ENCODE data around the gene TFDP2.

TFDP2 gene

GRCh38 chr3:142072816-142073215, 76.5 kb downstream of the TFDP2 start:
- DNase-seq (ENCODE audit: low spot score) = no peak

- DNase-seq (ENCODE audit: low spot score) = no peak
Measured at GRCh38 chr3:142065932-142066331, 83.4 kb downstream of the TFDP2 start.

- DNase-seq (ENCODE audit: low spot score) = no peak
Measured at GRCh38 chr3:142065344-142065743, 84.0 kb downstream of the TFDP2 start.

DNA sequence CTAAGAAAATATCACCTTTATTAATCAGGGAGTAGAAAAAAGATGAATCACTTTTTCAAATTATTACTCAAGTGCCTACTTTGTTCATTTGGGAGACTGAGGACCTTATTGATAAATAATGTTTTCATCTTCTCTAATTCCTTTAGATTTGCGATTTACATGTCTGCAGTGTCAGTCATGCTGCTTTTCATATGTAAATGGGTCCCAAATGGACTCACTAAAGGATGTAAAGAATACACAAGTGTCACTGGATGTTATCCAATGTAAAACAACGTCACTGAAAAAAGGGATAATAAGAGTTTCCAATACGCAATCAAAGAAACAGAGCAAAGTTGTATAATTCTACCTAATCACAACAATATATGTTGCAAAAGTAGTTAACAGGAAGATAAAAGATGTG, 84.9 kb downstream of the TFDP2 start:
- no peak for DNase-seq (ENCODE audit: low spot score)

- DNase-seq (ENCODE audit: low spot score) = peak; percentile 18
Measured at GRCh38 chr3:142057331-142057725, 92.0 kb downstream of the TFDP2 start.

DNA sequence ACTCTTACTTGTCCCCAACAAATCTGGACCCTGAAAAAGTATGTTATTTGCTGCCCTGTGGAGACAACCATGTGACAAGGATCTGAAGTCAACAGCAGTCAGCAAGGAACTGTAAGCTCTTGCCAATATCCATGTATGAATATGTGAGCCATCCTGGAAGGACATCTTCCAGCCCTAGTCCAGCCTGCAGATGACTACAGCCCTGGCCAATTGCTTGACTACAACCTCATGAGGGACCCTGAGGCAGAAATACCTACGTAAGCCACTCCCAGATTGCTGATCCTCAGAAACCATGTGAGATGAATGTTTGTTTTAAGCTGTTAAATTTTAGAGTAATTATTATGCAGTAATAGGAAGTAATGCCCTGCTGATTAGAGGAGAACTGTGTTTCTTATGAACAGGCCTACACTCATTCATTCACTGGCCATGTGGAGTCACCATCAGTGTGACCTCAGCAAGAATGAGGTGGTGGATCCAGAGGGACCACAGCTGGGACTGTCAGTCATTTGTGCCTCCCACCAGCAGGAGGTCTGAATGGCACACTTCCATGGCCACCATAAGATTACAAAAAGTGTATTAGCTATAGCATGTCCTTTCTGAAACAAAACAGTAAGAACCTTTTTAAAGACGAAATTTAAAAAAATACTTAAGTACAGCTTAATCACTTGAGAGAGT, 92.6 kb downstream of the TFDP2 start:
- DNase-seq (ENCODE audit: low spot score) = peak; percentile 14

- DNase-seq (ENCODE audit: low spot score) = no peak
Measured at GRCh38 chr3:142053835-142054234, 95.5 kb downstream of the TFDP2 start.

DNA sequence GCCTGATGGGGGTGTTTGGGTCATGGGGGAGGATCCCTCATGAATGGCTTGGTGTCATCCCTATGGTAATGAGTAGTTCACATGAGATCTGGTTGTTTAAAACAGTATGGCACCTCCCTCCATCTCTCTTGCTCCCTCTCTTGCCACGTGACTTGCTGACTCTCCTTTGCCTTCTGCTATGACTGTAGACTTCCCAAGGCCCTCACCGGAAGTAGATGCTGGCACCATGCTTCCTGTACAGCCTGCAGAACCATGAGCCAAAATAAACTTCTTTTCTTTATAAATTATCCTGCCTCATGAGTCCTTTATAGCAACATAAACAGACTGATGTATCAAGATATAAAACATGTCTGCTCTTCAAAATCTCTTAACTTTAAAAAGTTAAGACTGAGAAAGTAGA, 96.1 kb downstream of the TFDP2 start:
- DNase-seq (ENCODE audit: low spot score) = no peak

- no peak for DNase-seq (ENCODE audit: low spot score)
Measured at GRCh38 chr3:142051351-142051750, 98.0 kb downstream of the TFDP2 start.

DNA sequence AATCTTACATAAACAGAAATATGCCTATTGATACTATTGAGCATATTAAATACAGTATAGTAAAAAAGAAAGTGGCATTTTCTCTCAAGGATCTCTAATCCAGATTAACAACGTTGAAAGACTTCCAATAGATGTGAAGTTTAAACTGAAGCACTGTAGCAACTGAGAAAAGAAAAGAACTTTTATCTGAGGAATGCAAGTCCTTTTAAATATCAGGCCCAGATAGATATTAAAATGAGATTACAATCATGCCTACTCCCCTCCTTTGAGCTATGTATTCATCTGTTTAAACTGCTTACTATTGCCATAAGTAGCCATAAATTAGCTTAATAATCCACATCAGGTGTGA, 102.3 kb downstream of the TFDP2 start:
- no peak for DNase-seq (ENCODE audit: low spot score)

GRCh38 chr3:142046320-142047020, 102.9 kb downstream of the TFDP2 start:
- DNase-seq (ENCODE audit: low spot score) = no peak

GRCh38 chr3:142040941-142041491, 108.3 kb downstream of the TFDP2 start:
- DNase-seq (ENCODE audit: low spot score) = no peak

- DNase-seq (ENCODE audit: low spot score) = no peak
Measured at GRCh38 chr3:142035308-142035922, 113.9 kb downstream of the TFDP2 start.

GRCh38 chr3:142033292-142033691, 116.1 kb downstream of the TFDP2 start:
- no peak for DNase-seq (ENCODE audit: low spot score)

DNA sequence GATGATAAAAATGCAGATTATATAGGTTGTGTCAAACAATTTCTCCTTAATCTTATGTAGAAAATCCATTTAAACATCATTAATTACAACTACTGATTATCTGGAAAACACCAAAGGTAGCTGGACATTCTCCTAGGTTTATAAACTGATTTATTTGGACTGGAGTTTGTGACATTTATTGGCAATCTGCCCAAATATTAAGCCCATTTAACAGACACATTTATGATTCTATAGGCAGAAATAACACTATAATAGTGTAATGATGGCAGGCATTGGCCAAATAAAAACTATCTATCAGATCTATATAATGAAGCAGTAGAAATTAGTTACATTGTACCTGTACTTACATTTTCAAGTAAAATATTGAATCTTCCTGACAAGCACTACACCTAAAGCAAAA, 117.8 kb downstream of the TFDP2 start:
- DNase-seq (ENCODE audit: low spot score) = no peak

- DNase-seq (ENCODE audit: low spot score) = no peak
Measured at GRCh38 chr3:142029791-142030190, 119.6 kb downstream of the TFDP2 start.

GRCh38 chr3:142029052-142029642, 120.2 kb downstream of the TFDP2 start:
- DNase-seq (ENCODE audit: low spot score) = no peak

DNA sequence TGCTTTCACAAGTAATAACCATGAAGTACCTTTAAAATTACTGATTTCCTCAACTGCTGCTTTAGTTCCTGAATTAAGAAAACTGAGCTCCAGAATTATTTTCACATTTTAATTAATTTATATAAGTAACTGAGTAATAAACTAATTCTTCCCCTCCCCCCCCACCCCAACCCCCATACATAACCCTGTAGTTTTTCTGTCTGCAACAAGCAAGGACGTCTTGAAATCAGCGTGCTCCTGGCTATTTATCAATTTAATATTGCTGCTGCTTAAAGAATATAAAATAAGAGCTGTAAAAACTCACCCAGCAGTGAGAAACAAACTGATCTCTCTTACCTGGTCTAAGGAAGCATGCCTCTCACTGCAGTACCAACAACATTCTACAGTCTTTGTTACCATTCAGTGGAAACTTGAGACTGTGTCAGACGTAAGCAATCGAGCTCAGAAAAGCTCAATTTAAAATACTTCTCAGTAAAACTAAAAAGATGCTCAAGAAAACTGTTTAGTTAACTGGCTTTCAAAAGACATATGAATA, 121.0 kb downstream of the TFDP2 start:
- DNase-seq (ENCODE audit: low spot score) = peak; percentile 51

- peak; percentile 17 for DNase-seq (ENCODE audit: low spot score)
Measured at GRCh38 chr3:142027735-142028134, 121.6 kb downstream of the TFDP2 start.

DNA sequence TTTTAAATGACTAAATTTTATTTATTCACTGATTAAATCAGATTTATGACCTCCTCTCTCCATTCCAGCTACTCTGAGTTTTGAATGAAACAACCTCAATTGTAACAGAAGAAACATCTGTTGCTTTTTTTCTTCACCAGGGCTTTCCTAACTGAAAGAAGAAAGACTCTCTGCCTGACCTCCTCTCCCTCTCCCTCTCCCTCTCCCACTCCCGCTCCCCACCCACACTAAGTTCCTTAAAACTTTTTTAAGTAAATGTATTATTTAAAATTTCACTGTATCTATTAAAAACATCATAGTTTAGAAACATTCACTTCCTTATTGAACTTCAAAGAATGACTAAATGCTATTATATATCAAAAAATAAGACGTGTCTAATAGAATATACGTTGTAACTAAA, 122.0 kb downstream of the TFDP2 start:
- no peak for DNase-seq (ENCODE audit: low spot score)

DNA sequence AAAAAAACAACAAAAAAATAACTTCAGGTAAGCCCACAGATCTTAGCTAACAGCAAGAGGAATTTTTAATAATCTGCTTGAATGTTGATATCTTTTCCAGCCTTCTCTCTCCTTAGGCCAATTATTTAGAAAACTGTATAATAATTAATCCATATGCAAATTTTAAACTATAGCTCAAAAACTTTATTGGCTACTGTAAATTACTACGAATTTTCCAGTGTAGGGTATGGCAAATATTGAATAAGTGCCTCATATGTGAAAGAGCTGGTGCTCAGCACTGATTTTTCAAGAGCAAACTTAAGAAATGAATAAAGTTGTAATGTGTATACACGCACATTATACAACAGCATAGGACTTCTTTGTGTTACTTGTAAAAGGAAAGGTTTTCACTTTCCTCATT, 123.0 kb downstream of the TFDP2 start:
- DNase-seq (ENCODE audit: low spot score) = no peak

DNA sequence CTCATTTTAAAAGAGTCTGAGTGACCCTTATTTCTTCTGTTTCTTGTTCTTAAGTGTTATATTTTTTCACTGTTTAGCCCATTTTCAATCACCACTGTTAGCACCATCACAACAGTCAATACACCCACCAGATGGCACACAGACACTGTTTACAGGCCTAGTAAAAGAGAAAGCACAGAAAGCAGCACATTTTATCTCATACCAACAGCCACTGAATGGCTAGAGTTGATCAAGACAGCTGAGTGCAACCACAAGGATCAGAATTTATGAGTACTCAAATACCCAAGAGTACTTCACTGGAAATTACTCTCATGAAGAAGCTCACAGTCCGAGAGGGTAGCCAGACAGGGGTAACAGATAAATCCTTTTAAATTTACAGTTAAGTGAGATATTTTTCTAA, 127.0 kb downstream of the TFDP2 start:
- peak; percentile 27 for DNase-seq (ENCODE audit: low spot score)

DNA sequence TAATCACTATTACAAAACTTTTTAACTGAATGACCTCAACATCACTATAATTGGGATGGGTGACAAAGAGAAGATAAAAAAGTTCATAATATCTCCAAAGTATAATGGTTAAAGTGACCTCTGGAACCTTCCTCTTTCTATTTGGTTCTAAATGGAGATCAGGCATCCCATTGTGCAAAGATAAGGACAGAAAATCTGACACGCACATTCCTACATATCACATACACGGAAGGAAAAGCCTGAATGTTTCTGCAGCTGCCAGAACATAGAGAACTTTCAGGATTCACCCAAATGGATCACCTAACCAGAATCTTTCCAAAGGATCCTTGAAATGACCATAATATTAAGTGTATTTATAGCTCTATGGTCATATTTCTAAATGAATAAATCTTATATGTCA, 128.2 kb downstream of the TFDP2 start:
- no peak for DNase-seq (ENCODE audit: low spot score)
